GM18511 (cell line): Measurements from ENCODE around the gene PSKH1.
"Not testable (repeated sequence)": the region's sequence is repeated elsewhere in the genome, so short reads cannot be mapped to it uniquely, and the experiment has no call there.

Experiments used
- ATAC-seq: cut with Tn5 transposase; IDR thresholded peaks from one replicate; pipeline ENCODE4 v1.9.1; 2021; ENCODE audit warnings: mild to moderate bottlenecking, moderate library complexity; ENCODE audit not compliant: unreplicated experiment

The PSKH1 gene

GRCh38 chr16:67892899-67893742, at the start of gene PSKH1:
Gene PSKH1 (plus strand): TSS chr16:67893254. CDS start chr16:67908750, 15,496 bp downstream.
- ATAC-seq: peak; percentile 97

DNA sequence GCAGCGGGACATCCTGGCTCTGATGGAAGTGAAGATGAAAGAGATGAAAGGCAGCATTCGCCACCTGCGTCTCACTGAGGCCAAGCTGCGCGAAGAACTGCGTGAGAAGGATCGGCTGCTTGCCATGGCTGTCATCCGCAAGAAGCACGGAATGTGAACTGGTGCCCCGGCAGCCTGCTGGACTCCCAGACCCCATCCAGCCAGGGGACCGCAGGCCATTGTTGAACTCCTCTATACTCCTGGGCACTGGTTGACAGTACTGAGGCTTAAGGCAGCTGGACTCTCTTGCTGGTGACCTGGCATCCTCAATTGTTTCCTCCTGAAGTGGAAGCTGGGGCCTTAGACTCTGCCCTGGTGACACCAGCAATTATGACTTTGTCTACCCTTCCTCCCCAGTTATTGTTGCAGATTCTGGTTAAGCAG, 49.7 kb upstream of the PSKH1 start:
- ATAC-seq: no peak

- no peak for ATAC-seq
Measured at GRCh38 chr16:67844497-67844896, 48.6 kb upstream of the PSKH1 start.

DNA sequence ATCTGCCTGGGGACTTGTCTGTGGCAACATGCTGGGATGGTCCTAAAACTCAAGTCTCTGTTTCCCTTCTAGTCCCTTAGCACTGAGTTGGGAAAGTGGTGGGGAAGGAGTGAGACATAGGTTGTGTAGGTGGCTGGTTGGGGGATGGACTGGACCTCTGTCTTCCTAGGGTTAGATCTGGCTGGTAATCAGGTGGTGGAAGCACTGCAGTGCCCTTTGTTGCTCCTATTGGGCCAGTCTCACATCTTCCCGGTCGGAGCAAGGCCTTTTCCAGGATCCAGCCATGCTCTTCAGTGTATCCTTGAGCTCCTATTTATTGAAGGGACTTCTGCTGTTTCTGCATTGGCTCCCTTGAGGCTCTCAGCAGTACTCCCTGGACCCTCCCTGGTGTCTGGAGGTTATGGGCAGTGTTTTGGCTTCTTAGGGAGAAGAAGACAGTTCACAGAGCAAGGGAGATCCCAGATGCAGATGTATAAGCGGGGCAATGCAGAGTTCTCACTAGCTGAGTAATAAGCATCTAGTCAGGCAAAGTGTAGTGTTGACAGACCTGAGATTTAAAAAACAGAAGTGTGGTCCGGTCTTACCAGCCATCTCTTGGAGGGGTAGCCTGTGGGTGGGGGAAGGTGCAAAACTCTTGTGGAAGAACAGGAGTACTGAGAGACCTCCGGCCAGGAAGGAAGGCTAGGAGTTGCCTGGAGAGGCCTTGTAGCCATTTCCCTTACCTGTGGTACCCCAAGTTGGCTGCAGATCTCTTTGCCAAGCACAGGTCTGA, 47.6 kb upstream of the PSKH1 start:
- ATAC-seq: no peak

DNA sequence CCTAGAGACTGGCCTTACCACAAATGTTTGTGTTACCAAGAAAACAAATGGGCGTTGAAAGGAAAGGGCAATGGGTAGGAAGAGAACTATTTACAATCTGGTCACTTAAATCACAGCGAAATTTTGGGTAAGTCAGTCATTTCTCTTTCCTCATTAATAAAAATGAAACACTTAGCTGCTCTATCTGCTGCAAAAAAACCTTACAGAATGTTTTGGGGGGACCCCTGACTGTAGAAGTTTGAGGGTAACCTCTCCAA, 47.1 kb upstream of the PSKH1 start:
- no peak for ATAC-seq

GRCh38 chr16:67846320-67847063, 46.6 kb upstream of the PSKH1 start, which contains the start of gene NUTF2:
Gene NUTF2 (plus strand): TSS chr16:67846933. CDS start chr16:67865131, 18,198 bp downstream.
- peak; percentile 62 for ATAC-seq

- peak; percentile 51 for ATAC-seq
Measured at GRCh38 chr16:67847064-67847861, 45.8 kb upstream of the PSKH1 start, which contains the start of gene CENPT. Gene CENPT (minus strand): TSS chr16:67847693. CDS start chr16:67833859, 13,834 bp downstream.

- ATAC-seq: no peak
Measured at GRCh38 chr16:67848118-67848517, 44.9 kb upstream of the PSKH1 start.

DNA sequence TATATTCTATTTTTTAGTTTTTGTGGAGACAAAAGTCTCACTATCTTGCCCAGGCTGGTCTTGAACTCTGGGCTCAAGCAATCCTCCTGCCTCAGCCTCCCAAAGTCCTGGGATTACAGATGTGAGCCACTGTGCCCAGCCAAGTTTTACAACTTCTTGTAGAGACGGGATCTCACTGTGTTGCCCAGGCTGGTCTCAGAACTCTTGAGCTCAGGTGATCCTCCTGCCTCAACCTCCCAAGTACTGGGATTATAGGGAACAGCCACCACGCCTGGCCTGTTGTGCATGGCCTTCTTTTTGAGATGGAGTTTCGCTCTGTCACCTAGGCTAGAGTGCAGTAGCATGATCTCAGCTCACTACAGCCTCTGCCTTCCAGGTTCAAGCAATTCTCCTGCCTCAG, 39.4 kb upstream of the PSKH1 start:
- no peak for ATAC-seq

GRCh38 chr16:67855789-67856188, 37.3 kb upstream of the PSKH1 start:
- ATAC-seq: no peak

GRCh38 chr16:67856927-67857546, 36.0 kb upstream of the PSKH1 start:
- no peak for ATAC-seq

- ATAC-seq: no peak
Measured at GRCh38 chr16:67857547-67858233, 35.4 kb upstream of the PSKH1 start.

DNA sequence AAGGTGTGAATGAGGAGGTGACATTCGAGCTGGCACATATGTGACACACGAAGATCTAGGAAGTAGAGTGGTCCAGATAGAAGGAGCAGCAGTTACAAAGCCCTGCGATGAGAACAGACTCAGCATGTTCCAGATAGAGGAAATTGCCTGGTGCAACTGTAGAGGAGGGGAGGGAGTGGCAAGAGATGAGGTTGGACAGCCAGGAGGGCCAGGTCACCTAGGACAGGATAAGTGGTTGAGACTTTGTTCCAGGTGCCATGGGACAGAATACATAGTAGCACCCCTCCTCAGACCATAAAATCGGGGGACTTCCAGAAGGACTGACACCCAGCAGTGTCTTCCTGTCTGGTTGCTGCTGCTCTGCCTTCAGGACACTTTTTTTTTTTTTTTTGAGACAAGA, 34.6 kb upstream of the PSKH1 start:
- no peak for ATAC-seq

DNA sequence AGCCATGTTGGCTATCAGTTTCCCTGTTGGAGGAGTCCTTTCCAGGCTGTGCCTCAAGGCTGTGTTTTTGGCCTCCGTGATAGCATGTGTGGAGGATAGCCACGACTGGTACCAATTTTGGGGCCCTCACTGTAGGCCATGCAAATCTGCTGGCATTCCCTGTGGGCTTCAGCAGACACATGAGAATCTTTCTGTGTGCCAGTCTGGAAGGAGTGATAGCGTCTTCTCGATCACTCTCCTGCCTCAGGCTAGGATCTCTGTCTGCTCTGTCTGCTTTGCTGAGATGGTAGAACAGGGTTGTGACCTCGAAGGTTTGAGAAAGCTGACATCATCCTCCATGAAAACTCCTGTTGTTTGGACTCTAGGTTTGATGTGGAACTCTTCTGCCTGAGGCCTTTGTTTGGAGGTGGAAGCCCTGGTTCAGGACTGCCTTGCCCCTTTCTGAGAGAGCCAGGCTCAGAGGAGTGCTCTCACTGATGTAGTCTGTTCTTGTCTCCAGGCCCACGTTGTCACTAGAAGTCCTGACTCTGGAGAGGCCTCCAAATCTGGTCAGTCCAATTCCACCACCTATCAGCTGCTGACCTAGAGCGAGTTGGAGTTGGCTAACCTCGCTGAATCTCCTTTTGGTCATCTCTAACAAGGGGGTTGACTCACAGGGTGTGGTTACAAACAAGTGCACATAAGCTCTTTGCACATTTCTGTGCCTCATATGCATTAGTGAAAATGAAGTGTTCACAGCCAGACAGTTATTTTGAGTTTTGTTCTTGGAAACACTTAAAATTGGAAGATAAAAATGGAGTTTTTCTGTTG, 32.3 kb upstream of the PSKH1 start:
- no peak for ATAC-seq

DNA sequence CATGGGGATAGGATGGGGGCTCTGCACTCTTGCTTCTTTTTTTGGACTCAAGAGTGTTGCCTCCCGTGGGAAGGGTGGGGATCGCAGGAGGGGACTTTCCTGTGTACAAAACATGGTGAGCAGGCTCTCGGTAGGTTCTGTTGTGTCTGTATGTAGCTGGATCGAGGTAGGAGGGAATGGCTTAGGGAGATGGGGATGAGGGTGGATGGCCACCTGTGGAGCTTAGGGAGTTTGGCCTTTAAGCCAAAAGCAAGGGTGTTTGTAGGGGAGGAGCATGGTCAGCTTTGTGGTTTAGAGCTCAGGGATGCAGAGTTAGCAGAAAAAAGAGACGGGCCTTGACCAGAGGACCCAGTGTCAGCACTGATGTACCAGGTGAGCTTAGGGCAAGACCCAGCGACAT, 31.2 kb upstream of the PSKH1 start:
- ATAC-seq: no peak

DNA sequence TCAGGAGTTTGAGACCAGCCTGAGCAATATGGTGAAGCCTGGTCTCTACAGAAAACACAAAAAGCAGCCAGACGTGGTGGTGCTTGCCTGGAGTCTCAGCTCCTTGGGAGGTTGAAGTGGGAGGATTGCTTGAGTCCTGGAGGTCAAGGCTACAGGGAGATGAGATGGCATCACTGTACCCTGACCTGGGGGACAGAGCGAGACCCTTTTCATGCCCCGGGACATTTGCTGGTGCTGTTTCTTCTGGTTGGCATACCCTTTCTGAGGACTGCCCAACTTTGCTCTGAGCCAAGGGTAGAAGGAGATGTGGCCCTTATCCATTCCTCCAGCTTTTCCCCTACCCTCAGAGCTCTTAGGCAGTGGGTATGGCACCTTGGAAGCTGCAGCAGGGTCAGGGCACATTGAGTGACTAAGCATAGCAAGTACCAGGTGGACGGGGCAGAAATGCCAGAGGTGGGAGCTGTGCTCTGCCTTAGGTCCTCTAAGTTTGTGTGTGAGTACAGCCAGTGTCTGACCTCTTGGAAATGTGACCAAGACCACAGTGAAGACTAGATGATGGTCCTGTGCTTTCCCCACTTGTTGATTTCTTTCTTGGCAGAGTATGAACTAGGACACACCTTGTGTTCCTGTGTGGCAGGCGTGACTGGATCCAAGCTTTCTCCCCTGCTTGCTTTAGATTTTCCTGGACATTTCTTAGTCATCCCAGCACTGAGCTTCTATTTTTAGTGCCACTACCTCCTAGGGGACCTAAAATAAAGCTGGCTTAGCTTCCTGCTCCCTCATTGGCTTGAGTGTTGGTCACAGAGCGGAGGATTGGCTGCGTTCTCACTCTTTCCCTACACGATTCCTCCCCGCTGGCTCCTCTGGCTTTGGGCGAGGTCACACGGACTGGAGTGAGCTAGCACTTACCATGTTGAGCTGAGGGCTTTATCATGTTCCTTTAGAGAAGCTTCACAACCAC, 30.2 kb upstream of the PSKH1 start:
- ATAC-seq: no peak

DNA sequence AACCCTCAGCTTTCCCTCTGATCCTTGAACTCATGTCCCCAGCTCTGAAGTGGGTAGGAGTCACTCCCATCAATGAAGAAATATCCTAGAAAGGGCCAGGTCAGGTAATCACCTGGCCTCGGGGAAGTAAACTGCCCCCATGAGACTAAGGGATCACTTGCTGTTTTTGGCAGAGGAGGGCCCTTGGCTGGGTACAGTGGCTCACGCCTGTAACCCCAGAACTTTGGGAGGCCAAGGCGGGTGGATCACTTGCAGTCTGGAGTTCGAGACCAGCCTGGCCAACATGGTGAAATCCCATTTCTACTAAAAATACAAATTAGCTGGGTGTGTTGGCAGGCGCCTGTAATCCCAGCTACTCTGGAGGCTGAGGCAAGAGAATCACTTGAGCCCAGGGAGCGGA, 29.0 kb upstream of the PSKH1 start:
- ATAC-seq: not testable (repeated sequence)

DNA sequence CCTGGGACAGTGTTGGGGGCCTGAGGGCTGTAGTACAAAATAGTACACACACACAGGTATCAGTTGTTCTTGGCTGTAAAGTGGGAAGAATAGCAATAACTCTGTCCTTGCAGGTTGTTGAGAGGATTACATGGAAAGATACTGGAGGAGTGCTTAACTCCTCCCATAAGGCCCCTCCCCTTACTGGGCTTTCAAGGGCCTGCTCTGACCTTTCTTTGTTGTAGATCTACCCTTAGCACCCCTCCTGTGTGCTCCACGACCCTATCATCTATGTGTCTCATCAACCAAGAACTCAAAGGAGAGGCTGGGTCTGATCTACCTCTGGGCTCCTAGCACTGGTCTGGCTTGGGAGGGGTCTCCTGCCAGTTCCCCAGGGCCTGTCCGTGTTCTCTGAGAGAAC, 28.5 kb upstream of the PSKH1 start:
- ATAC-seq: no peak
